HG02798 (cell line): Measurements from ENCODE around the gene TBC1D8B.

Experiments used
- ATAC-seq: cut with Tn5 transposase; IDR thresholded peaks from one replicate; pipeline ENCODE4 v1.9.1; 2021; ENCODE audit warnings: mild to moderate bottlenecking; ENCODE audit not compliant: unreplicated experiment, poor library complexity

TBC1D8B gene

DNA sequence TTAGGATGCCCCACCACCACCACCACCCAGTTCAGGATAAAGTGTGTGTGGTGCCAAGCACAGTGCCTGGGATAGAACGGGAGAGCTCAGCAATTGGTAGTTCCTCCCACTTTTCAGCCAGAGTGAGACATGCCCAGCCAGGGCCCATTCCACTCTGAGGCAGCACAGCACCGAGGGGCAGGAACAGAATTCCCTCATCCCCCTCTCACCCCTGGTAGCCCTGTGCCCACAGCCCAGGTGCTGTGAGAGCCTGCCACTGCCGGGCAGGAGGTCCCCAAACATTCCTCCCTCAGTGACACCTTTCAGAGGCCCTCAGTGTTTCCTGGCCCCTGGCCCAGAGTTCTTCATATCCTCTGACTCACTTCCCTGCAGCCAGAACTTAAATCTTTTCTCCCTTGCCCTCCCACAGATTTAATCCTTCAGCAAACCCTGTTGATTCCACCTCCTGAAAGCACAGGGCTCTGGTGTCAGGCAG, 92.5 kb downstream of the TBC1D8B start:
- ATAC-seq: no peak

- no peak for ATAC-seq
Measured at GRCh38 chrX:106897259-106897658, 94.8 kb downstream of the TBC1D8B start.

- ATAC-seq: peak; percentile 77
Measured at GRCh38 chrX:106898462-106898861, 96.0 kb downstream of the TBC1D8B start.

GRCh38 chrX:106899276-106899675, 96.8 kb downstream of the TBC1D8B start:
- ATAC-seq: no peak

- ATAC-seq: no peak
Measured at GRCh38 chrX:106899841-106900240, 97.4 kb downstream of the TBC1D8B start.

DNA sequence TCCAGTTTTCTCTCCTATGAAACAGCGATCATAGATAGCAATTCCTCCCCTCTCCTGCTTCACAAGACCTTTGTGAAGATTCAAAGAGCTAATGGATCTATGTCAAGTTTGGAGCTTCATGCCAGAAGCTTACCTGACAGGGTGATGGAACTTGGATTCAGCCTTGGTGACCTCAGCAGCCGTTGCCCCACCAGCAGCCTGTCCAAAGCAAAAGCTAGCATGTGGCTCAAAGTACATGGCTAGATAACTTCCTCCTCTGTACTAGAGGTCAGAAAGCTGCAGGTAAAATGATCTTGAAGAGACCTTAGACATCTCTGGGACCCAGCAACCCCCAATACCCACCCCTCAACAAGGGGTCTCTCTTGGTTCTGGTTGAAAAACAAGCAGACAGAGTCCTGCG, 98.9 kb downstream of the TBC1D8B start:
- ATAC-seq: no peak

- ATAC-seq: no peak
Measured at GRCh38 chrX:106901781-106902219, 99.3 kb downstream of the TBC1D8B start.

- no peak for ATAC-seq
Measured at GRCh38 chrX:106902684-106903083, 100.2 kb downstream of the TBC1D8B start.

- no peak for ATAC-seq
Measured at GRCh38 chrX:106903291-106903824, 100.9 kb downstream of the TBC1D8B start, which contains the start of gene RIPPLY1. Gene RIPPLY1 (minus strand): TSS chrX:106903341. CDS start chrX:106903287, 54 bp downstream.

GRCh38 chrX:106903856-106904528, 101.5 kb downstream of the TBC1D8B start:
- ATAC-seq: no peak

DNA sequence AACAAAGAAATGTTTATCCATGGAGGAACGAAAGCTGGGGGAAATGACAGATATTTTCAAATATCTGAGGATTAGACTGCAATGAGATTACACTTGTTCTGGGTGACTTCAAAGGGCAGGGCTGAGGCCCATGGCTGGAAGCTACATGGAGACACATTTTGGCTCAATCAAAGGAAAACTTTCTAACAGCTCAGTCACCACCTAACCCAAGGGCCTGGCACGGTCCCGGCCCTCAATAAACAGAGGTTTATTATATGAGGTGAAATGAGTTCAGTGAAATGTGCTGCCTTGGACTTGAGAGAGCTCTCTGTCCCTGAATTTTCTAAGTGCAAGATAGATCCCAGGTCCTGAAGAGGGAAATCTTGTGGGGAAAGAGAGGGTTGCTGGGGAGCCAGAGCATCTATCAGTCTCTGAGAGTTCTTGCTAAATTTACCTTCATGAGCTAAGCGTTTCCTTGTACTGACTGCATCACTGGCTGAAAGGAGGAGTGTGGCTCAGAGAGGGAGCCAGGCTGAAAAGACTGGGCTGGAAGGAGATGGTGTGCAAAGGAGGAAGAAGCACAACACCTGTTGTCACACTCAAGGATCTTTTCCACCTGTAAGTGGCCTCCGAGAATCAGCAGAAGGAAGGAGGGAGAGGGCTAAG, 102.7 kb downstream of the TBC1D8B start:
- no peak for ATAC-seq

- no peak for ATAC-seq
Measured at GRCh38 chrX:106906361-106906760, 103.9 kb downstream of the TBC1D8B start.

GRCh38 chrX:106912864-106913263, 110.4 kb downstream of the TBC1D8B start:
- no peak for ATAC-seq

- no peak for ATAC-seq
Measured at GRCh38 chrX:106917830-106918500, 115.5 kb downstream of the TBC1D8B start.

DNA sequence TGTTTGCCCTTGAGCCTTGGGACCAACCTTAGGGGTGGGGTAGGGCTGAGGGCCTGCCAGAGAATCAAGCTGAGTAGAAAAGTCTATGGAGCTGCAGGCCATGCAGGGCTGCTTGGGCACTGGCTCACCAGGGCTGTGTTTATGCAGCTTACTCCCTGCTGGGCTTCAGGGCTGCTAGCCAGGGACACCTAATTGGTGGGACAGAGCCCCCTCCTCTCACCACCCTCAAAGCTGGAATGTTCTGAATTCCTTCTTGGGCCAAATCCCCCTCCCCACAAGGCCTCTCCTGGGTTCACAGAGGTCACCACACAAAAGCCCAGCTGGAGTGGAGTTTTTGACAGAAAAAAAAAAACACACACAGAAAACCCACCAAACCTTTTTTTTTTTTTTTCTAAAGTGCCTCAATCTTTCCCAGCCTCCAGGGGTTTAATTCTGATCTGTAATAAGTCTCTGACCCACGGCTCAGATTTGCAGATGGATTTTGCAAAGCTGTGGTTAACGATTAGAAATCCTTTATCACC, 117.5 kb downstream of the TBC1D8B start, which contains the start of gene CLDN2:
Gene CLDN2, plus strand, starts transcription at position 471 of the 521 bp plus-strand sequence. CDS start 7,827 bp downstream, outside the sequence.
- no peak for ATAC-seq

- ATAC-seq: no peak
Measured at GRCh38 chrX:106921637-106922036, 119.2 kb downstream of the TBC1D8B start.
